T follicular helper cell (primary cell): Measurements from ENCODE around the gene RAI1.
"Not testable (repeated sequence)": the region's sequence is repeated elsewhere in the genome, so short reads cannot be mapped to it uniquely, and the experiment has no call there.

Experiments used
- DNase-seq: peaks from one replicate; pipeline ENCODE4 v3.0.0-alpha.2; 2020; ENCODE audit warnings: low read depth

RAI1 gene

GRCh38 chr17:17665255-17665654 lies 16.0 kb upstream of the RAI1 start:
- DNase-seq, result no peak

- DNase-seq, result no peak
Observed at GRCh38 chr17:17666111-17666714, 15.0 kb upstream of the RAI1 start.

GRCh38 chr17:17667231-17667630 lies 14.0 kb upstream of the RAI1 start:
- DNase-seq, result no peak

DNA sequence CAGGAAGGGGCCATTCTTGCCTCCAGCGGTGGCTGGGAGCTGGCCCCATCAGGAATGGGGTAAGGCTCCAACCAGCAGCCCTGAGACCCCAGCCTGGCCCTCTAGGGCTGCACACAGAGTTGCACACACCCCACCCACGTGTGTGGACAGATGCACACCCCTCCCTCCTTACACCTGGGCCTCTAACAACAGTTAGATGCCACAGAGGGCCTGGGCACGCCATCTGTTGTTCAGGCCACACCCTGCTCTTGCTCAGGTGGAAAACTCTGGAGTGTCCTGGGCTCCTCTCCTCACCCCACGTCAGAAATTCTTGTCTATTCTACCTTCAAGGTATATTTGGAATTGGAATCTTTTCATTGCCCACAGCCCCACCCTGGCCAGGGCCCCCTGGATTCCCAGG lies 13.3 kb upstream of the RAI1 start:
- no peak for DNase-seq

DNA sequence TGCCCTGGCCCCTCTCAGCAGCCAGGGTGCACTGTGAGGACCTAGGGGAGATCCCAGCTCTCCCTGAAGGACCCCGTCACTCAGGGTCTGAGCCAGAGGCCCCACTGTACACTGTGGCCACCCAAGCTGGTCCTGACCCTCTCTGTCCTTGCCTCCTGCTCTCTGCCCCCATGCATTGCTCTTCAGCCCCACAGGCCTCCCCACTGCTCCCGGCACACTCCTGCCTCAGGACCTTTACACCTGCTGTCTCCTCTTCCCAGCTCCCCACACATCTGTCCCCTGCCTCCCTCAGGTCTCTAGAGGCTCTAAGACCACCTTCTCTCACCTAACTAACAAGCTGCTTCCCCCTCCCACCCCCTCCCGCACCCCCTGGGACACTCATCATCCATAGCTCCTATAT lies 12.9 kb upstream of the RAI1 start:
- DNase-seq, result no peak

DNA sequence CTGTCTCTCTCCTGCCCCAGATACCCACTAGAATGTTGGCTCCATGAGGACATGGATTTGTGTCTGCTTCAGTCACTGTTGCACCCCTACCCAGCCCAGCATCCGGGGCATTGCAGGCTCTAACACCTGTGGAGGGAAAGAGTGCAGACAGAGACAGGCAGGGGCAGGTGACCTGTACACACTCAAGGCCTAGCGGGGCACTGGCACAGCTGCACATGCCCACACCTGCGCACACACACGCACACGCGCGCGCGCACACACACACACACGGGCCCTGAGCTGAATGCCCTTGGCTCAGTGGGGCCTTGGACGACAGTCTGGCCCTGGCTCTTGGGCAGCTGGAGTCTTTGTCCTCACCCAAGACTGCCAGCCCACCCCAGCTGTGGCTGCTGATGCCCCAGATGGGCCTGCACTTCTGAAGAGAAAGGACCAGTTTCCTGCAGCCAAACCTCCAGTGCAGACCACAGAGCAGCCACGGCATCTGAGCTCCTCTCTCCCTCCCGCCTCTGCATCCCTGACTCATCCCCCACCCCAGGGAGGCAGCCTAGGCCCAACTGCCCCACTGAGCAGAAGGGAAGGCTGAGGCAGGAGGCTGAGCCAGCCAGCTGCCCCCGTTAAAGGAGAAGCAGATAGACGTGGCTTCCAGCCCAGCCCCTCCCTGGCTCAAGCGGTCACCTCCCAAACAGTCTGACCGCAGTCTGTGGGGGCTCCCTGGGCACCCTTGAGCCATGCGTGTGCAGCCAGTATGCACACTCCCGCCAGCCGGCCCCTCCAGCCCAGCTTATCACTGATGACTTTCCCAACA lies 12.3 kb upstream of the RAI1 start:
- DNase-seq, result no peak

DNA sequence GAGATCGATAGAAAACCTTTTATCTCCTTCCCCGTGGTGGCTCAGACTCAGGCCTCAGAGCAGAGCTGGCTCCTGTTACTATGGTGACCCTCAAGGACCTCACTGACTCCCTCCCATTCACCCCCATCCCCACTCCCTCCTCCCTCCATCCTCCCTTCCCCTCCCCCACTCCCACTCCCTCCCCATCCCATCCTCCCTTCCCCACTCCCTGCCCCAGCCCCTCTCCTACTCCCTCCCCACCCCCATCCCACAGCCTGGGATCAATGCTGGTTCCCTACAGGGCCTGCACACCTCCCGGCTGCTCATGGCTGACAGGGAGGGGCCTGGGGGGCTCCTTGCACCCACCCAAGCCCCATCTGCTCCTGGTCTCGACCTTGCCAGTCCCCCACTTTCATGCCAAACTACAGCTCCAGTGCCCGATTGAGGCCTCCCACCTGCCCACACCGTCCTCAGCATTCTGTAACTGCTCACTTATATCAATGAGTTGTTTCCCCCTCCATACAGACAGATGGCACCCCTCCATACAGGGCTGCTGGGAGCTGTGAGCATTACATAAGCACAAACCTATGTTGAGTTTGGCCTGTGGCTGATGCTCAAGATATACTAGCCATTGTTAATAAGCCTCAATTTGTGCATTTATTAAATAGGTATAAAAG lies 11.6 kb upstream of the RAI1 start:
- no peak for DNase-seq

GRCh38 chr17:17670701-17671305 lies 10.5 kb upstream of the RAI1 start:
- no peak for DNase-seq

DNA sequence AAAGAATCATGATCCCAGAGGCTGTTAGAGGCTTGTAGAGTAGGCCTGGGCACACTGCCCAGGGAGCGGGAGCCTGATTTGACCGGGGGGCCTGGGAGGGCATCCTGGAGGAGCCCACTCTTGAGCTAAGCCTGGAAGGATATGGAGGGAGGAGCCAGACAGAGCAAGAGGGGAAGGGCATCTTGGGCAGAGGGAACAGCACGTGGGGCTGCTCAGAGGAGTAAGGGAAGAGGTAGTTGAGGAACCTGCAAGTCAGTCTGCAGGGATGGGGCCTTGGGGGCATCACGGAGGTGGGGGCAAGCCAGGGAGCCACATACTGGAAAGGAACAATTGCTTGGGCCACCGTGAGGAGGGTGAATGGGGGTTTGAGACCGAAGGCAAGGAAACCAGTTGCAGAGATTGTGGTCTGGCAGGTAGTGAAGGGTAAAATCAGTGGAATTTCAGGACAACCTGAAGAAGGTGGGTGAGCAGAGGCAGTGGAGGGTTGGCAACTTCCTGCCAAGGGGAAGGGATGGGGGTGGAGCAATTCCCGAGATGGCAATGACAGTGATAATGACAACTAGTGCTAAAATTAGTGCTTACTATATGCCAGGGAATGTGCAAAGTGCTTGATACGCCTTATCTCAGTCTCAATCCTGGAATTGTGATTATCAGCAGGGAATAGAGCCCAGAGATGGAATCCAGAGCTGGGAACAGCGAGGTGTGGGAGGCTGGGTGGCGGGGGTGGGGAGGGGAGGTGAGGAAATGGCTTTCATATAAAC lies 9.7 kb upstream of the RAI1 start:
- DNase-seq, result no peak

GRCh38 chr17:17672453-17673368 lies 8.5 kb upstream of the RAI1 start:
- DNase-seq, result no peak

GRCh38 chr17:17675416-17675815 lies 5.8 kb upstream of the RAI1 start:
- DNase-seq, result no peak

DNA sequence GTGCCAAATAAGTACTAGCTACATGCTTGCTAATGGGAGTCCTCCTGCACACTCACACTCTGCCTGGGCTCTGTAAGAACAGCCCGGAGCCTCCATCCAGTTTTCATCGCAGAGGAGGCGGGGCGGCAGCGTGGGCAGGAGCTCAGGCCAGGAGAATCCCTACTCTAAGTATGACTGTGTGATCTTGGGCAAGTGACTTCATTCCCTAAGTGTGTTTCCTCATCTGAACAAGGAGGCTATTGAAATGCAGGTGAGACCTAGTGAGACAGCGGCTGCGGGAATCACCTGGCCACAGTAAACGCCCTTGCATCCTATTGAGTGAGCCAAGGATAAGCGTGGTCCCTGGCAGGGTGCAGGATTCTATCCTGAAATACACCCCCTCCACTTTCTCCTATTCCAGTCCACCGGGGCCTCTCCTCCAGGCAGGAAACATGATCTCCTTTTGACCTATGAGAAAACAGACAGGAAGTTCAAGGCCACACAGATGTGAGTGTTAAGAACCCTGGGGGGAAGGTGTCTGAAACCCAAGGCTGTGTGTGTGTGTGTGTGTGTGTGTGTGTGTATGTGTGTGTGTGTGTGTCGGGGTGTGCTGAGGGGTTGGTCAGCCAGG lies 5.2 kb upstream of the RAI1 start:
- DNase-seq, result no peak

DNA sequence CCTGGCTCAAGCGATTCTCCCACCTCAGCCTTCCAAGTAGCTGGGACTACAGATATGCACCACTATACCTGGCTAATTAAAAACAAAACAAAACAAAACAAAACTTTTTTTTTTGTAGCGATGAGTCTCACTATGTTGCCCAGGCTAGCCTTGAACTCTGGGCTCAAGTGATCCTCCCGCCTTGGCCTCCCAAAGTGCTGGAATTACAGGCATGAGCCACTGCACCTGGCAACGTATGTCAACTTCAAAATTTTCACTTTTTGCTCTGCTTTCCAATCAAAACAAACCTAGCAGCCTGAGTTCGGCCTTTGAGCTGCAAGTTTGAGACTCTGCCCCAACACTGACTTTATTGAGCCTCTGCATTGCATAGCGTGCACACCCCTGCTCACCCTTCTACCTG lies 4.5 kb upstream of the RAI1 start:
- DNase-seq, result no peak

DNA sequence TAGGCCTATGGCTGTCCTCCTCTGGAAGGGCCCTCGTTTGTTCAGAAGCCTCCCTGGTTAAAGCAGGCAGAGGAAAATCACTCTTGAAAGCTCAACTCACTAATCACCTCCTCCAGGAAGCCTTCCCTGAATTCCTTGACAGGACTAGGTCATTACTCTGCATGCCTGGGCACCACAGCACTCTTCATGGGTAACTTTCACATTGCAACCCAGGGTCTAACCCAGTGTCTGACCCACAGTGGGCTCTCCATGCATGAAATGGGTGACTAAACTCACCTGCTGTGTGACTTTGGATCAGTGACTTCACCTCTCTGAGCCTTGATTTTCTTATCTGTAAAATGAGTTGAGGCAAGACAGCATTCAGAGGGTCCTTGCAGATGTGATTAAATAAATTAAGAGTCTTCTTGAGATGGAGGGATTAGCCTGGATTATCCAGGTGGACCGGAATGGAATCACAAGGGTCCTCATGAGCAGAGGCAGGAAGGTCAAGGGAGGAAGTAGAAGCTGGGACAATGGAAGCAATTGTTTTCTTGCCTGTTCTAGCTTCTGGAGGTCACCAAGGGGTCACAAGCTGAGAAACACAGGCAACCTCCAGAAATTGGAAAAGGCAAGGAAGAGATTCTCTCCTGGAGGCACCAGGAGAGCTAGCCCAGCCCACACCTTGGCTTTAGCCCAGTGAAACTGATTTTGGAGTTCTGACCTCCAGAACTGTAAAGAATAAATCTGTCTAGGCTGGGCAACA lies 3.8 kb upstream of the RAI1 start:
- DNase-seq, result no peak

DNA sequence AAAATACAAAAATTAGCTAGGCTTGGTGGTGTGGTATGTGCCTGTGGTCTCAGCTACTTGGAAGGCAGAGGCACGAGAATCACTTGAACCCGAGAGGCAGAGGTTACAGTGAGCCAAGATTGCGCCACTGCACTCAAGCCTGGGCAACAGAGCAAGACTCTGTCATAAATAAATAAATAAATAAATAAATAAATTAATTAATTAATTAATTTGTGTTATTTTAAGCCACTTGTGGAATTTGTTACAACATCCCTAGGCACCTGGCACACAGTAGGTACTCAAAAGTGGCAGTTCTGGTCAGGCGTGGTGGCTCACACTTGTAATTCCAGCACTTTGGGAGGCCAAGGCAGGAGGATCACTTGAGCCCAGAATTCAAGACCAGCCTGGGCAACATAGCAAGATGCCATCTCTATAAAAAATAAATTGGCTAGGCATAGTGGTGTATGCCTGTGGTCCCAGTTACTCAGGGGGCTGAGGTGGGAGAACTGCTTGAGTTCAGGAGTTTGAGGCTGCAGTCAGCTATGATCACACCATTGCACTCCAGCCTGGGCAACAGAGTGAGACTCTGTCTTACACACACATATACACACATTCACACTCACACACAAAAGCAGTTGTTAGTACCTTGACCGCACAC lies 3.1 kb upstream of the RAI1 start:
- DNase-seq, result not testable (repeated sequence)

- DNase-seq, result no peak
Observed at GRCh38 chr17:17679243-17679642, 2.0 kb upstream of the RAI1 start.

DNA sequence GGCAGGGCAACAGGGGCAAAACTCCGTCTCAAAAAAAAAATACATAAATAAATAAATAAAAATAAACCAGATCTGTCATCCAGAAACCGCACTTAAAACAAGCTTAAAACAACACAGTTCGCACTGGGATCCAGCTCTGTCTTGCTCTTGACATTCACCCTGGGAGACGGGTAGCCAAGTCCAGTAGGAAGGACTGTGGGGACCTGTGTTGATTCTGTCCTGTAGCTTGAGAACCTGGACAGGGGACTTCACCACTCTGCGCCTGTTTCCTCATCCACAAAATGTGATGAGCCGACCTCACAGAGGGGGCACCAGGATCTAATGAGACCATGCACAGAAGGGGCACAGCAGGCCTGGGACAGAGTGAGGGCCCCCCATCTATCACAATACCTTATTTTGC lies 1.5 kb upstream of the RAI1 start:
- no peak for DNase-seq

DNA sequence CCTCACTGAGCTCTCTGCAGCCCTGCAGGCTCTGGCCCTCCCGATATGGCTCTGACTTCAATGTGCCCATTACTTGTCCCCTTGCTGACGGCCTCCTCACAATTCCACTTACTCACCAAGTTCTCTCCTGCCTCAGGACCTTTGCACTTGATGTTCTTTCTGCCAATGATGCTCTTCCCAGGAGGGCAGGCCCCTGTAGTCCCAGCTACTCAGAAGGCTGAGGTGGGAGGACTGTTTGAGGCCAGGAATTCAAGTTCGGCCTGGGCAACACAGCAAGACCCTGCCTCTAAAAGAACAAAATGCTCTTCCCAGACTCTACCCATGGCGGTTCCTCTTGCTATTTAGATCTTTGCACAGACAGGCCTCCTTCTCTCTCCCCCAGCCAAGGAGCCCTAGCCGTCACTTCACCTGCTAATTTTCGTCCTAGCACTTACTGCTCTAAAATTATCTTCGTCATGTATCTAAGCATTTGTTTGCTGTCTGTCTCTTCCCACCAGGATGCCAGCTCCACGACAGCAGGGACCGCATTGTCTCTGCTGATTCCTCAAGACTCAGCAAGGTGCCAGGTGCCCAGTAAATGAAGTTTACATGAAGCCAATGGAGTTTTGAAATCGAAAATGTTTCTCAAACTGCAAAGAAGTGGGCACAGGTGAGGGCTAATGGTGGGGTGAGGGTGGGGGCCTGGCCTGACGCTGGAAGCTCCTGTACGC lies 626 bp upstream of the RAI1 start:
- no peak for DNase-seq
